H9 (cell line): ENCODE data around the gene OSTN. TPM values are rescaled to one million over a fixed set of nuclear protein-coding genes. Genes with fewer than 3 reads are reported as not detected.

ENCODE experiments used
- DNase-seq: peaks from one replicate; pipeline ENCODE4 v3.0.0-alpha.2; 2017
- H2AFZ ChIP-seq: one replicate; pipeline ENCODE4 v1.6.1; 2013; ENCODE audit warnings: mild to moderate bottlenecking, low read length, control low read depth, moderate library complexity
- H2AK5ac ChIP-seq: 2 replicates; pipeline ENCODE4 v1.6.1; 2013; ENCODE audit warnings: low read length, control low read depth, mixed read lengths; ENCODE audit not compliant: insufficient read length
- H2BK120ac ChIP-seq: one replicate; pipeline ENCODE4 v1.6.1; 2013; ENCODE audit warnings: low read depth, mild to moderate bottlenecking, low read length, control low read depth, inconsistent platforms; ENCODE audit not compliant: poor library complexity, severe bottlenecking
- H2BK12ac ChIP-seq: 2 replicates; pipeline ENCODE4 v1.6.1; 2013; ENCODE audit warnings: low read length, control low read depth, mixed read lengths, low read depth; ENCODE audit not compliant: insufficient read length
- H2BK15ac ChIP-seq: 2 replicates; pipeline ENCODE4 v1.6.1; 2013; ENCODE audit warnings: low read depth, low read length, control low read depth
- H2BK20ac ChIP-seq: one replicate; pipeline ENCODE4 v1.6.1; 2013; ENCODE audit warnings: low read depth, mild to moderate bottlenecking, low read length, control low read depth, inconsistent platforms; ENCODE audit not compliant: poor library complexity, severe bottlenecking
- H2BK5ac ChIP-seq: 2 replicates; pipeline ENCODE4 v1.6.1; 2013; ENCODE audit warnings: low read length, control low read depth, mixed read lengths; ENCODE audit not compliant: insufficient read length
- H3K14ac ChIP-seq: 2 replicates; pipeline ENCODE4 v1.6.1; 2013; ENCODE audit warnings: low read length, control low read depth; ENCODE audit not compliant: insufficient read depth
- H3K18ac ChIP-seq: 2 replicates; pipeline ENCODE4 v1.6.1; 2013; ENCODE audit warnings: low read depth, mild to moderate bottlenecking, mixed read lengths, low read length, control low read depth; ENCODE audit not compliant: insufficient read length
- H3K23ac ChIP-seq: 2 replicates; pipeline ENCODE4 v1.6.1; 2013; ENCODE audit warnings: low read length, control low read depth, mixed read lengths, low read depth; ENCODE audit not compliant: insufficient read length
- H3K23me2 ChIP-seq: 2 replicates; pipeline ENCODE4 v1.6.1; 2013; ENCODE audit warnings: low read depth, mild to moderate bottlenecking, mixed read lengths, low read length, control low read depth; ENCODE audit not compliant: insufficient read length, poor library complexity, severe bottlenecking
- H3K27ac ChIP-seq: 2 replicates; pipeline ENCODE4 v1.5.1; 2013; ENCODE audit warnings: low read length, control low read depth, mixed read lengths, low read depth; ENCODE audit not compliant: insufficient read length
- H3K27me3 ChIP-seq: 2 replicates; pipeline ENCODE4 v1.6.1; 2013; ENCODE audit warnings: low read length, control low read depth, inconsistent platforms; ENCODE audit not compliant: insufficient read depth
- H3K4ac ChIP-seq: 2 replicates; pipeline ENCODE4 v1.6.1; 2013; ENCODE audit warnings: low read depth, mild to moderate bottlenecking, control low read depth, inconsistent platforms, low read length, moderate library complexity
- H3K4me1 ChIP-seq: 2 replicates; pipeline ENCODE4 v1.6.1; 2013; ENCODE audit warnings: low read length, control low read depth, inconsistent platforms; ENCODE audit not compliant: insufficient read depth
- H3K4me2 ChIP-seq: 2 replicates; pipeline ENCODE4 v1.6.1; 2013; ENCODE audit warnings: low read length, control low read depth, mixed read lengths; ENCODE audit not compliant: insufficient read length, insufficient read depth
- H3K56ac ChIP-seq: 2 replicates; pipeline ENCODE4 v1.6.1; 2013; ENCODE audit warnings: low read depth, mild to moderate bottlenecking, mixed read lengths, low read length, control low read depth; ENCODE audit not compliant: insufficient read length
- H3K79me1 ChIP-seq: 2 replicates; pipeline ENCODE4 v1.6.1; 2013; ENCODE audit warnings: low read depth, mild to moderate bottlenecking, moderate library complexity, low read length, control low read depth, inconsistent platforms; ENCODE audit not compliant: insufficient read depth, poor library complexity, severe bottlenecking
- H3K79me2 ChIP-seq: 2 replicates; pipeline ENCODE4 v1.6.1; 2013; ENCODE audit warnings: low read length, control low read depth, inconsistent platforms; ENCODE audit not compliant: insufficient read depth
- H3K9ac ChIP-seq: 2 replicates; pipeline ENCODE4 v1.6.1; 2013; ENCODE audit warnings: low read length, control low read depth, mixed read lengths; ENCODE audit not compliant: insufficient read length; ENCODE audit errors: extremely low read depth
- H3K9me3 ChIP-seq: one replicate; pipeline ENCODE4 v1.6.1; 2013; ENCODE audit warnings: low read depth, low read length, inconsistent platforms; ENCODE audit not compliant: control insufficient read depth
- H3T11ph ChIP-seq: one replicate; pipeline ENCODE4 v1.6.1; 2013; ENCODE audit warnings: mild to moderate bottlenecking, low read length, control low read depth, inconsistent platforms
- H4K20me1 ChIP-seq: one replicate; pipeline ENCODE4 v1.6.1; 2013; ENCODE audit not compliant: control insufficient read depth, insufficient read length, insufficient read depth
- H4K5ac ChIP-seq: 2 replicates; pipeline ENCODE4 v1.6.1; 2013; ENCODE audit warnings: low read depth, mild to moderate bottlenecking, mixed read lengths, low read length, control low read depth; ENCODE audit not compliant: insufficient read length
- H4K8ac ChIP-seq: replicated peaks from 2 replicates; pipeline ENCODE4 v1.6.1; 2013; ENCODE audit warnings: low read length, control low read depth, mixed read lengths, low read depth; ENCODE audit not compliant: insufficient read length
- H4K91ac ChIP-seq: 2 replicates; pipeline ENCODE4 v1.6.1; 2013; ENCODE audit warnings: low read depth, mild to moderate bottlenecking, moderate library complexity, mixed read lengths, low read length, control low read depth; ENCODE audit not compliant: insufficient read length
- H3K27ac Mint-ChIP-seq, 3 experiments: 2 replicates in 2 of 3; 3 replicates in 1 of 3; pipeline ENCODE4 v1.8.0; 2020 to 2021; ENCODE audit warnings: mixed read lengths in 3 of 3, mild to moderate bottlenecking in 1 of 3, moderate library complexity in 1 of 3
- H3K27me3 Mint-ChIP-seq: 2 replicates; pipeline ENCODE4 v1.8.0; 2021; ENCODE audit warnings: low read depth, mild to moderate bottlenecking, moderate library complexity, mixed read lengths
- H3K36me3 Mint-ChIP-seq, 3 experiments: 2 replicates in 2 of 3; 3 replicates in 1 of 3; pipeline ENCODE4 v1.8.0; 2020 to 2021; ENCODE audit warnings: low read depth in 3 of 3, mixed read lengths in 3 of 3; ENCODE audit not compliant: insufficient read depth in 1 of 3
- H3K4me1 Mint-ChIP-seq, 2 experiments: 2 replicates each; pipeline ENCODE4 v1.8.0; 2020; ENCODE audit warnings: mixed read lengths in 2 of 2
- H3K4me3 Mint-ChIP-seq, 2 experiments: 2 replicates in 1 of 2; 3 replicates in 1 of 2; pipeline ENCODE4 v1.8.0; 2020 to 2021; ENCODE audit warnings: mild to moderate bottlenecking in 2 of 2, mixed read lengths in 2 of 2, moderate library complexity in 1 of 2
- H3K9me3 Mint-ChIP-seq, 2 experiments: 2 replicates in 1 of 2; 3 replicates in 1 of 2; pipeline ENCODE4 v1.8.0; 2020; ENCODE audit warnings: mild to moderate bottlenecking in 2 of 2, mixed read lengths in 2 of 2, moderate library complexity in 1 of 2
- CTCF ChIP-seq: fragments of 200-600 bp; sonication (generic); conservative IDR thresholded peaks from 3 replicates; pipeline ENCODE4 v1.8.0; 2021; ENCODE audit warnings: antibody characterized with exemption, mild to moderate bottlenecking
- WGBS: extraction: QIAGEN DNeasy Blood & Tissue Kit; methylation state at CpG from one replicate; pipeline ENCODE4 v1.1.7; 2013; ENCODE audit warnings: missing lambda C conversion rate, low lambda C conversion rate, mixed read lengths; ENCODE audit not compliant: insufficient read length; ENCODE audit errors: extremely low coverage; 5-methylcytosine and 5-hydroxymethylcytosine counted together
- total RNA-seq: library from RNA; stranded (reverse); gene quantifications from 2 replicates; pipeline ENCODE4 v1.2.1, GENCODE V29; 2021

Gene OSTN
- total RNA-seq, 1 experiment from 2014 or later = 0.07 TPM

- Mint-ChIP-seq H3K4me1 (no peaks in the 10 kb centered on the region), H3K27ac (no peak overlapping the region; a peak in 1 of 7 replicates), H3K36me3 (peaks cover 0 to 2% (median 0%) of the 10 kb centered on the region in 3 experiments; a peak in 1 of 7 replicates), H3K9me3 (peaks cover 0 to 5% of the 10 kb centered on the region in 2 experiments; a peak in 2 of 5 replicates), H3K4me3 (no peak overlapping the region), H3K27me3 (no peaks in the 10 kb centered on the region)
- Histone ChIP-seq H2BK5ac (no peak overlapping the region), H3K23ac (no peak overlapping the region), H2BK15ac (no peak overlapping the region), H3K14ac (no peak overlapping the region), H3K27me3 (no peaks in the 10 kb centered on the region), H2BK12ac (no peak overlapping the region), H3K27ac (no peak overlapping the region), H3K4me2 (no peak overlapping the region), H3K79me1 (no peaks in the 10 kb centered on the region), H4K91ac (no peak overlapping the region), H3K4ac (no peak overlapping the region), H2AFZ (no peak overlapping the region), H3K4me1 (no peaks in the 10 kb centered on the region), H3K56ac (no peak overlapping the region), H4K8ac (no peak overlapping the region), H3K9ac (no peak overlapping the region), H2BK120ac (no peak overlapping the region), H4K20me1 (no peaks in the 10 kb centered on the region), H3K9me3 (no peaks in the 10 kb centered on the region), H3K23me2 (no peaks in the 10 kb centered on the region), H3T11ph (no peak overlapping the region), H3K18ac (no peak overlapping the region), H2BK20ac (no peak overlapping the region), H3K79me2 (no peaks in the 10 kb centered on the region), H4K5ac (no peak overlapping the region), H2AK5ac (no peak overlapping the region)
- no CpG with 5 or more reads among the region's 1 CpG for WGBS
- no peak for DNase-seq
- no peak for TF ChIP-seq CTCF
Measured at GRCh38 chr3:191165802-191166201, 33.2 kb upstream of the OSTN start.
